DOHH2 (cell line): ENCODE measurements around the gene GNPTAB.

Experiments
- CTCF ChIP-seq: fragments of 200-600 bp; sonication (generic); IDR thresholded peaks from one replicate; pipeline ENCODE4 v1.5.1; 2014; ENCODE audit warnings: antibody characterized with exemption, mild to moderate bottlenecking, low read depth, low read length; ENCODE audit not compliant: poor library complexity, severe bottlenecking
- EZH2phosphoT487 ChIP-seq: fragments of 200-600 bp; sonication (generic); IDR thresholded peaks from 2 replicates; pipeline ENCODE4 v1.6.1; 2017; ENCODE audit warnings: borderline replicate concordance, mild to moderate bottlenecking, antibody characterized with exemption, low read length, moderate library complexity, mixed read lengths

GRCh38 chr12:101832030-101832429 is 1.3 kb upstream of the GNPTAB start:
- TF ChIP-seq CTCF (no peak), EZH2phosphoT487 (no peak)
